SHP77 (cell line): ENCODE data around the gene DUSP1.

Experiments
- DNase-seq, 2 experiments: peaks; one replicate each; lab custom pipeline; 2025; lab: John Stamatoyannopoulos, UW

The DUSP1 gene

DNA sequence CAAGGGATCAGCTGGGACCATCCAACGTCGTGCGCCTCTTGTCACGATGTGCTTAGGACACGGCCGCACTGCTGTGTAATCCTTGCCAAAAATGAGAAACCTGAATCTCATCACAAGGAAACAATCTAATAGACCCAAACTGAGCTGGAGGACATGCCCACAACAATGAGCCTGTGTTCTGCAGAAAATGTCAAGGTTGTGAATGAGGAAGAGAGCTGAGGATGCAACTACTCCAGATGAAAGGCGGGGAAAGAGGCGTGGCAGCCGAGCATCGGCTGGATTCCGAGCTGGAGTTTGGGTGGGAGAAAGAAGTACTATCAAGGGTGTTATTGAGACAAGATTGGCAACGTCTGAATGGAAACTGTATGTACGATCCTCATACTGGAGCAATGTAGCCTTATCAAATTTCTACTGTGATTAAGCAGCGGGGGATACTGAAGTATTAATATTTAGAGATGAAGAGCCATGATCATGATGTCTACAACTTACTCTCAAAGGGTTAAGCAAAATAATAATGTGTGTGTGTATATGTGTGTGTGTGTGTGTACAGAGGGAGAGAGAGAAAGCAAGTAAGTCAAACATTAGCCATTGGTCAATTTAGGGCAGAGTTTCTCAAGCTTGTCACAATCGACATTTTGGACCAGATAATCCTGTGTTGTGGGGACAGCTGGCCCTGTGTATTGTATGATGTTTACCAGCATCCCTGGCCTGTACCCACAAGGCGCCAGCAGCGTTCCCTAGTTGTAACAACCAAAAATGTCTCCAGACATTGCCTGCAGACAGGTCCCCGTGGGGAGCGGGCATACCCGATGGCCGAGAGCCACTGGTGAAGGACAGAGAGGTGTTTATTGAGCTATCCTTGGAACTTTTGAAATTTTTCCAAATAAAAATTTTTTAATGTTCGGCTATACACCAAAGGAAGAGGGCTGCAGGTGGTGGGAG is 46.5 kb downstream of the DUSP1 start:
- DNase-seq, result no peak

DNA sequence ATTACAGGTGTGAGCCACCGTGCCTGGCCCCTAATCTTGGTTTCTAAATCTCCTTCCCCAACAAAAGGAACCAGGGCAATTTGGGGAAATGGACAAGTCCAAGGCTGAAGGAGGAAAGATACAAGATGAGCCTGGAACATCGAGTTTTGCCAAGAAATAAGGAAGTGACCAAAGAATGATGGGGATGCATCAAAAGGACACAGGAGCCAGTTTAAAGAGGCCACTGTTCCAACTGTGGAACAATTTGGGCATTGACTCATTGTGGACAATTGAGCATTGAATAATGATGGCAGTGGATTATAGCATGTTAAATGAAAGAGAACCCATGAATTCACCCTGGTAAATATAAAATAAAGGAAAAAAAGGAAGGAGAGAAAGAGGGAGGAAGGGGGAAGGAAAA is 47.5 kb downstream of the DUSP1 start:
- no peak for DNase-seq

DNA sequence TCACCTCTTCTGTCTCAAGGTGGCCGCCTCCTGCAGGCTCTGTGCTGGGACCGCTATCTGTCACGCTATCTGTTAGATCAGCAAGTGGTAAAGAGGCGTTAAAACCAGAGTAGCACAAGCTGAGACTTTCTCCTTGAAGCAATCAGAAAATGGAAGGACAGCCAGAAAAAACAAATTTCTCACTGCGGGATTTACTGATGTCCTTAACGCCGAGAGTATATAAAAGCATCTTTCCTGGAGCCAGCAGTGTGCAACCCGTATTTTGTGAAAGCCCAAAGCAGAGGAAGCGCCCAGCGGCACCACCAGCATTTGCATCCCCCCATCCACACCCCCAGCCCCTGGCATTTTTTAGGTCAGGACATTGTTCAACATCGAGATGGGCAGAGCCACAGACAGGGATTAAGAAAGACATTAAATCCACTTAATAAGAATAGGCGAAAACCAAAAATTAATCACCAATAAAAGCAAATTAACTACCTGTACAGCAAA is 48.6 kb downstream of the DUSP1 start:
- DNase-seq, result no peak

DNA sequence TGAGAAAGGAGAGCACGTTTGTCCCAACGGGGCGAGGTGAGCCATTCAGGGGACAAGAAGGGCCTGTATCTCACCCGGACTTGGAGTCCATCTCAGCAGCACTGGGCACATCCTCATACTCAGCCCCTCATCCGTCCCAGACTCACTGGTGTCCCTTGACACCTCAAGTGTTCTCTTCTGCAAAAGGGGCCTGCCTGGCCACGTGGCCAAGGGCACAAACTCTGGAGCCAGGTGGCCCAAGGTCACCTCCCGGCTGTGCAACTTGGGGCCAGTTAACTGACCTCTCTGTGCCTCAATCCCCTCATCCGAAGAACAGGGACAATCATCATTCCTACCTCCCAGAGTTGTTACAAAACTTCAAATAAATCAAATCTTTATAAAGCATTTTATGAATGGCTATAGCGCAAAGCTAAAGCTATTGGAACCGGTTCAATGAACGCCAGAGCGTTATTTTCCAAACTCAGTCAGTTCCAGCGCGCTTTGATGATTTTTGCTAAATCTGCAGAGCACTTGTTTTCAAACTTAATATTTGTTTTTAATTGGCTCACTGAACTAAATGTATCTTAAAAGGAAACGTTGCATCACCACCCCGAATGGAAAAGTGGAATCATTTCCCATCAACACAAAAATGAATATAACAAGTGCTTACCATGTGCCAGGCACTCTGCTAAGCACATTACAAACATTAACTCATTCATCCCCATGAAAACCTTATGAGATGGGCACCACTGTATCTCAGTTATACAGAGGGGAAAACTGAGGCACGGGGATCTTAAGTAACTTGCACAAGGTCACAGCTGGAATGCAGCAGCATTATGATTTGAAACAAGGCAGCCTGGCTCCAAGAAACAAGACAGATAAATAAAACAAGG is 49.3 kb downstream of the DUSP1 start:
- DNase-seq, result no peak

DNA sequence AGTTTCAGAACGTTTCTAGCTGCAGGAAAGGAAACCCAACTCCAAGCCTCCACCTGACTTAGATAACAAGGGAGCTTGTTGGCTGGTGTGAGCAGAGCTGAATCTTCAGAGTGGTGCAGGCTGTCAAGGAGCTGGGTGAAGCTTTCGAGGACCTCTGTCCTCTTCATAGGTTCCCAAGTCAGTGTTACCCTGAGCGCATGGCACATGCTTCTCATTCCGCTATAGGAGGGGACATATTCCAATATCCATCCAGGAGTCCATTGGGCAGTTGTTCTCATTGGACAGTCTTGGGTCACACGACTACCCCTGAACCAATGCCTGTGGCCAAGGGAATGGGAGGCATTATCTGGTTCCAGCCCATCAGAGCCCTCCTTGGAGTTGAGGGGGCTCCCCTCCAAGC is 50.3 kb downstream of the DUSP1 start:
- DNase-seq, result no peak

DNA sequence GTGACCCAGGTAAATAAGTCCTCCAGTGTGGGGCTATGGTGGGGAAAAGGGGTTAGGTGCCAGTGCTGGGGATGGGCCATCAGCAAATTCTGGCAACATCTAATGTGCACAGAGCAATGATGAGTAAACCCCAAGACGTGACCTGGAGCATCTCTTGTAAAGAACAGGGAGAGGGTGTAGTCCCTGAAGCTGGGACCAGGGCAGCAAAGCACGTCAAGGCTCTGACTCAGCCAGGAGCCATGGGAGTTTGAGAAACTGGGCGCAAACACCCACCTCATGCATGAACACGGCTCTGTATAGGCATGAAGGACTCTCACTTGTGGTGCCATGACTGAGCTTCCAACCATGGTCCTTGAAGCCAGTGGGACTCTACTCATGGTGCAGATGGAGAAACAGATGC is 51.8 kb downstream of the DUSP1 start:
- DNase-seq, result no peak

DNA sequence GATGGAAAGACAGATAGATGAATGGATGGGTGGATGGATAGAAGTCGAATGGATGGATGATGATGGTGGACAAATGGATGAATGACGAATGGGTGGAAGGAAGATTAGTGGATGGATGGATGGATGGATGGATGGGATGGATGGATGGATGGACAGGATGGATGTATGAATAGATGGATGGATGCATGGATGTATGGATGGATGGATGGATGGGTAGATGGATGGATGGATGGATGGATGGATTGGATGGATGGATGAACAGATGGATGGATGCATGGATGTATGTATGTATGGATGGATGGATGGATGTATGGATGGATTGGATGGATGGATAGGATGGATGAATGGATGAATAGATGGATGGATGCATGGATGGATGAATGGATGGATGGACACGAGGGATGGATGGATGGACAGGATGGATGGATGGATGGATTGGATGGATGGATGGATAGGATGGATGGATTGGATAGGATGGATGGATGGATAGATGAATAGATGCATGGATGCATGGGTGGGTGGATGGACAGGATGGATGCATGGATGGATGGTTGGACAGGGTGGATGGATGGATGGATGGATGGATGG is 52.4 kb downstream of the DUSP1 start:
- DNase-seq, result no peak
